Activated CD8-positive, alpha-beta memory T cell treated with anti-CD3 and anti-CD28 coated beads for 48 hours (primary cell): ENCODE data around the gene ALDH5A1.

Source experiments
- DNase-seq, 3 experiments: peaks; one replicate each; pipeline ENCODE4 v3.0.0-alpha.2; 2020; ENCODE audit warnings: low read depth in 2 of 3, low spot score in 2 of 3

ALDH5A1 gene

GRCh38 chr6:24564081-24564480 lies 69.3 kb downstream of the ALDH5A1 start:
- DNase-seq: no peak

- no peak for DNase-seq
These were observed 70.4 kb downstream of the ALDH5A1 start for GRCh38 chr6:24565196-24565595.

- DNase-seq: no peak
These were observed 71.4 kb downstream of the ALDH5A1 start for GRCh38 chr6:24566020-24566767.

DNA sequence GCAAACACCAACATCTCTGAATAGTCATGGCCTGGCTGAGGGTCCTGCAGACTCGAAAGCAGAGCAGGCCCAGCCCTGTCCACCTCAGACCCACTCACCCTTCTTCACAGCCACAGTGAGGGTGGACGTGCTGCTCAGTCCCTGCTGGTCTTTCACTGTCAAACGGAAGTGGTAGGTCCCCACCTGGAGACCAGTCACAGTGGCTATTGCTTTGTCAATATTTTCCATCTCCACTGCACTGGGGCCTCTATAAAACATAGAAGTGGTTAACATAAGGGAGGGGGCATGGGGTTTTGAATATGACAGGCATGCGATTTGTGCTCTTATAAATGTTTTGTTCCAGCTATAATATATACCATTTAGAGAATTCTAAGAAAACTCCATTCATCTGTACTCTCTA lies 73.9 kb downstream of the ALDH5A1 start:
- DNase-seq: no peak

DNA sequence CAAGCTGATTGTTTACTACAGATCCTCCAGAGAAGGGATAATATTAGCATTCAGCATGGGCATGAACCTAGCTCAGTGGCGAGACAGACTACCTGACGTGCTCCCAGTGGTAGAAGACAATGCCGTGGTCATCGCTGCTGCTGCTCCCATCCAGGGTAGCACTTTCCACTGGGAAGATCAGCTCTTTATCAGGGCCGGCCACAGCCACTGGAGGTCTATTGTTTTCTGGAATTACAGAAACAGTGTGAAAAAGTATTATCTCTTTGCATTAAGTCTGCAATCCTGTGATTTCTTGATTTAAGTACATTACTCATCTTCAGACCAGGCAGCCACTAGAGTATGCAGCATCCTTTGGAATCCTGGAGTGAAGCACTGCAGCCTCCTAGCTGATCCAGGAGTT lies 75.0 kb downstream of the ALDH5A1 start:
- no peak for DNase-seq

GRCh38 chr6:24571361-24571760 lies 76.6 kb downstream of the ALDH5A1 start:
- no peak for DNase-seq

GRCh38 chr6:24574809-24575208 lies 80.0 kb downstream of the ALDH5A1 start:
- DNase-seq: no peak

DNA sequence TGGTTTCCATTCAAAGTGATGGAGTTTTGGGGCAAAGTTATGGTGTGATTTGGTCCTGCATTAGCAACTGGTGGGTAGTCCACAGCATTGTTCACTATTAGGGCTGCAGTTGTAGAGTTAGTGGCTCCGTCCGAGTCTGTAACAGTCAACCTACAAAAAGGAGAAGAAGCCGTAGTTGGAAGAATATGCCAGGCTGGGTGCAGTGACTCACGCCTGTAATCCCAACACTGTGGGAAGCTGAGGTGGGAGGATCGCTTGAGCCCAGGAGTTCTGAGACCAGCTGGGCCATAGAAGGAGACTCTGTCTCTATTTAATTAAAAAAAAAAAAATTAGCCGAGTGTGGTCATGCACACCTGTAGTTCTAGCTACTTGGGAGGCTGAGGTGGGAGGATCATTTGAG lies 81.7 kb downstream of the ALDH5A1 start:
- no peak for DNase-seq

- DNase-seq: peak; percentile 24 to 63 (median 45)
These were observed 86.4 kb downstream of the ALDH5A1 start for GRCh38 chr6:24581084-24581669.

DNA sequence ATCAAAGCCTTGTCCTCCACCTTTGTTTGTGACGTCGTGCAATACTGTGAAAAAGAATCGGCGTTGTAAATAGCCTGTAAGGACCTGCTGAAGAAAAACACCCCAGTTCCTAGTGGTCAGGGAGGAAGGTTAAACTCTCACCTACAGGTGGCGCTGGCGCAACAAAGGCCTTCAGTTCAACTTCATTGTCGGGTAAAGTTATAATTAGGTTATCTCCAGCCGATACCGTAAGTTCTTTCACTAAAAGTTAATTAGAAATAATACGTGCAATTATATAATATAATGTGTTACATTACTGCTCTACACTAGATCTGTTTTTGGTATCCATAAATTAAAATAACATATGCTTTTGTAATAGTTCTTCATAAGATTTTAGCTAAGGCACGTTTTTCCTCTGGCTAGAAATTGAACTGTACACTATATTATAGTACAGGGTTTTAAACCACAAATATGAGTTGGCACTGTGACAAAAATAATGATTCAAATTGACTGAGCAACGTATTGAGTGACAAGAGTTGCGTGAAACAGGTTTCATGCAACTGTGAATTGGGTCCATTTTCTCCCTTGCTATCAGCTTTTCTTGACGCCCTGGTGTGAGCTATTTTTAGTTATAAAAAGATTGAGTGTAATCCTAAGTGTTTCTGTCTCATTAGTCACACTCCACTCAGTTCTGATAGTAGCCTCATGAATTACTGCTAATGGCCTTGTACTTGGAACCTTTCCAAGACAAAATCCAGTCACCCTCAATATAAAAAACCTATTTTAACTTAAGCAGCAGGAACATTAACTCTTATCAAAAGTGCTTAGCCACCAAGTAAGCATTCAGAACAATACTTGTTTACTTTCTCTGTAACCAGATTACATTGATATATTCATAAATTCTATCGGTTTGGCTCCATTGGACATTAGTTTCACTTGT lies 89.0 kb downstream of the ALDH5A1 start:
- peak; percentile 14 to 37 (median 33) for DNase-seq

DNA sequence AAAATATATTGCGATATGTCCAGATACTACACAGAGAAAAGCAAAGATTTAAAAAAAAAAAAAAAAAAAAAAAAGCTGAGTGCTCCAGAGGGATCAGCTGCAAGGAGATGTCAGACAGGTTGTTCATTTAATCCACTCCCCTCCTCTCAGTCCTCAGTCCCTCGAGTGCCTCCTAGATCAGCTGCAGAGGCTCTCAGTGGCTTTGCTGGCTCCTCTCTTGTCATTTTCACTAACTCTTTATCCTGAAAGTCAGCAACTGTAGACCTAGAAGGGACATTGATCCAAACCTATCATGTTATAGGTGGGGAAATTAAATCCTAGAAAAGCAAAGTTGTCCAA lies 89.6 kb downstream of the ALDH5A1 start:
- no peak for DNase-seq
